Uterus (tissue), 2 donors: Measurements from ENCODE around the gene SH3RF3.

Source experiments
- CTCF ChIP-seq, 4 experiments: fragments of 200-600 bp in 2 of 4; fragments of 450-650 bp in 2 of 4; sonication (generic) in 2 of 4; IDR thresholded peaks; one replicate each; pipeline ENCODE4 v1.5.1; 2016 to 2019; ENCODE audit warnings: antibody characterized with exemption in 4 of 4, mild to moderate bottlenecking in 2 of 4, moderate library complexity in 1 of 4
- POLR2A ChIP-seq, 2 donors: fragments of 450-650 bp; IDR thresholded peaks; one replicate each; pipeline ENCODE4 v1.6.1; 2016; ENCODE audit warnings: antibody characterized with exemption in 2 of 2, mild to moderate bottlenecking in 1 of 2, moderate library complexity in 1 of 2

- TF ChIP-seq CTCF (IDR thresholded peaks at IDR 0.05), result no peak
- no peak for TF ChIP-seq POLR2A (IDR thresholded peaks at IDR 0.05)
Observed at GRCh38 chr2:109527846-109528705, 399.1 kb downstream of the SH3RF3 start.
